Nucleus accumbens (tissue), 56 donors: ENCODE data around the gene MID1IP1.
A peak's percentile ranks its signal among the peaks of the same experiment; 100 is the strongest.

Experiments
- DNase-seq, 56 donors: peaks; one replicate each; lab custom pipeline; 2025; lab: John Stamatoyannopoulos, UW

Gene MID1IP1, protein sequence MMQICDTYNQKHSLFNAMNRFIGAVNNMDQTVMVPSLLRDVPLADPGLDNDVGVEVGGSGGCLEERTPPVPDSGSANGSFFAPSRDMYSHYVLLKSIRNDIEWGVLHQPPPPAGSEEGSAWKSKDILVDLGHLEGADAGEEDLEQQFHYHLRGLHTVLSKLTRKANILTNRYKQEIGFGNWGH

DNA sequence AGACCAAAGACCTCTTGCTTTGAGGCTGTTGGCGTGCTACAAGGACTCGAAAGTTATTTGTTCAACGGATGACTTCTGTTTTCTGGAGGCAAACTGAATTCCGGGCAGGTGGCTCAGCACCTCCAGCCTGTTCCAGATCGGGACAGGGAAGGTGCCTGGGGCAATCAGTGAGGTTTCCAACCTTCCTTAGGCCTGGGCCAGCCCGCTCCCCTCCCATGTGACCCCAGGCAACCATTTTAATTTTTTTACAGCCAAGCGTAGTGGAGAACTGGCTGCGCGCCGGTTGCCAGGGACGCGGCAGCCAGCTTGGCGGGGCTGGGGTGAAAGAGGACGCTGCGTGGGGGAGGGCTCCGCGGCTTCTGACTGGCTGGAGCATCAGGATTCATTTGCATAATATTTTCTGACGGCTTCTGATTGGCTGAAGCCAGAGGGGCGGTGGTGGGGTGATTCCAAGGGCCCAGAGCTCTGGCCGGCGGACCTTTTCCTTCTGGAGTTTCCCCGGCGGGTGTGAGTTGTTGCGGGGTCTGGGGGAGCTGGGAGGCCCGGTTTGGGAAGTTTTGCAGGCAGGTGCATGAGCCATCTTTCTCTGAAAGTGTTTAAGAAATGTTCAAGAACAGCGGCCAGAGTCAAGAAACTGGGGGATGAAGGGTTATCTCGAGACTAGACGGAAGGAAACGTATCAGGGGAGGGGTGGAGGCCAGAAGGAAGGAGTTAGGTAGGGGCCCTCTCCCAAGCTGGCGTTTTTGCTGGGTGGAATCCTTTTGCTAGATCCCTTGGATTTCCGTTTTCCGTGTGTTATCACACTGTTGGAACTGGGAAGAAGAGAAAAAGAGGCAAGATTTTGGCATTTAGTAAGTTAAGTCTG lies at the start of gene MID1IP1:
MID1IP1 (plus strand) TSS at position 479 of the 865 bp plus-strand sequence. CDS start 3,488 bp downstream, outside the sequence.
- peak; percentile 3 to 91 (median 78) for DNase-seq

DNA sequence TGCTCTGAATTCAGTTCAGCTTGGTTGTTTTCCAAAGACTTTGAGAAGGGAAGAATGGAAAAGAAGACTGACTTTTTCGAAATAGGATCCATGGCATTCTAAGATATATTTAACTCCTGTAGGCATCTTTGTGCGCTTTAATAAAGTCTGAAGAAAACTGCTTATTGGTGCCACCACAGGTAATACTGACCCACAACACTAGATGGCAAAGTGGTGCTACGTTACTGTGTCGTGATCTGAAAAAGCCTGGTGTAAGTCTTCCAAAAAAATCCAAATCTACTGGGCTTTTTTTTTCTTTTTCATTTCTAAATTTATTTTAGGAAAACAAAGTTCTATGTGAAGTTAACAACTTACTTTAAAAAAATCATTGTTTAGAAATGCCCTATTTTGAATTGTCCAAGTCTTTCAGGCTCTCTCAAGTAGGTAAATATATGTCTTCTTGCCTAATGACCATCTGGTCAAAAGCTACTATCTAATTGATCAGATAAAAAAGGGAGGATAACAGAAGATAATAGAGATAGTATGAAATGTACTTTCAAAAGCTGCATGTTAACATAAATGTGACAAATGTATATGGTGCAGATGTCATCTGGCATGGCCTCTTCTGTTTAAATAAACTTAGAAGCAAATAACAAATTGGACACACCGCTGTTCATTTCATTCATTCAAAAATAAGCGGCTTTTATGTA lies 47.0 kb upstream of the MID1IP1 start:
- DNase-seq: peak in 13 of 56 donors; percentile 0 to 40 (median 0)

DNA sequence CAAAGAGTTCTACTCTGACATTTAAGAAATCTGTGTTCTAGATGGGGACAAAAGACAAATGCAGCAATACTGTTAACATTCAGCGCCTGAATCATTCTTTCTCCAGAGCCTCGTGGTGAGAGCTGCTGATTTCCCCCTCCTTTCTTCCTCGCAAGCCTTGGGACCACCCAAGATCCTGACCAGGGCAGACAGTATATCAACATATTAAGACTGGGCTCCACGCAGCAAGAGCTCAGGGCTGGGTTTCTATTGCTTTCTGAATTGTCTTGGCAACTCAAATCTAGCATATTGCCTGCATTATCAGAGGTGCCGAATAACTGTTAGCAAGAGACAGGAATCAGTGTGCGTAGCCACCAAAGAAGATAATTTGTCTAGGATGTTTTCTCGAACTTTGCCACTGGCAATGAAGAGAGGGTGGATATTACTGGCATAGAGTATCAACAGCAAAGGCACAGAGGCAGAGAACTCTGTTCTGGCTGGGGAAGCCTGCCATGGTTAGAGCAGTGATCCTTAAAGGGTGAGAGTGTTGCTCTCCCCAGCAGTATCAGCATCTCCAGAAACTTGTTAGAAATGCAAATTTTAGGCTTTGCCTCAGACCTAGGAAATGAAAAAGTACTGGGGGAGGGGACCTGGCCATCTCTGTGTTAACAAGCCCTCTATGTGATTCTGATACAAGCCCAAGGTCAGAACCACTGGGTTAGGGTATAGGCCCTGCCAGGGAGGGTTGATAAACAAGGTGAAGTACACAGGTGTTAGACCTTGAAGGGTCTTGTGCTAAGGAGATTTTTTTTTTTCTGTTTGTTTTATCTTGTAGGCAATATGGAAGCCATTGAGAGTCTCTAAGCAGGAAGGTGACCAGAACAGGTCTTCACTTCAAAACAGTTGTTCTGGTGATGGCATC lies 46.2 kb upstream of the MID1IP1 start:
- DNase-seq: no peak

DNA sequence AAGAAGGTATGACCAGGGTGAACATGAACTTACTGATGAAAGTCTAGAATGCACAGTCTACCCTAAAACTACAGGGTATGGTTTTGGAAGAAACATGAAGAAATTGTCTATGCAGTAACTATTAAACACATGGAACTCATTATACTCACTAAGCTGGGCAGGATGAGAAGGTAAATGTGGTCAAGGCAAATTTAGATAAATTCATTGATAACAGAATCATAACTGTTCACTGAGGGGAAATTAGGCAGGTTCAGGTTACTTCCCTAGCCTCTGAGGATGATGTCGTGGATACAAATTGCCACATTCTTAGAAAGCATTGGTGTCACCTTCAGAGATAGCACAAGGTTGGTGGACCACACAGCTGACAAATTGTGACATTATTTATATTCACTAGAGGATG lies 40.4 kb upstream of the MID1IP1 start:
- no peak for DNase-seq

DNA sequence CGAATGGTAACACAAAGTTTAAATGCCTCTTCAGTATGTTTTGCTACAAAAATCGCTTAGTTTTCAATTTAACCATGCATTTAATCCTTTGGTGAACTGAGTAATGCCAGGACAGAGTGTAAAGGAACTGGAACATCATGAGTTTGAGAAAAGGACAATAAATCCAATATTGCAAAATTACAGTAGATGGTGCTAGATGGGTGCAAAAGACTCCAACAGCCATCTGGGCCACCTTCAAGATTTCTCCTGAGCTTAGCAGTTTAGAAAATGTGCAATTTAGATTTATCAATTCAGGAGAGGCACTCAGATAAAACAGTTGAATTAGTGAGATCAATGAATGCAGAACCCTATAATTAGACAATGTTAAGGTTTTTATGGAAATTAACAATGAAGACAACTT lies 33.2 kb upstream of the MID1IP1 start:
- peak in 1 of 56 donors; percentile 0 for DNase-seq

DNA sequence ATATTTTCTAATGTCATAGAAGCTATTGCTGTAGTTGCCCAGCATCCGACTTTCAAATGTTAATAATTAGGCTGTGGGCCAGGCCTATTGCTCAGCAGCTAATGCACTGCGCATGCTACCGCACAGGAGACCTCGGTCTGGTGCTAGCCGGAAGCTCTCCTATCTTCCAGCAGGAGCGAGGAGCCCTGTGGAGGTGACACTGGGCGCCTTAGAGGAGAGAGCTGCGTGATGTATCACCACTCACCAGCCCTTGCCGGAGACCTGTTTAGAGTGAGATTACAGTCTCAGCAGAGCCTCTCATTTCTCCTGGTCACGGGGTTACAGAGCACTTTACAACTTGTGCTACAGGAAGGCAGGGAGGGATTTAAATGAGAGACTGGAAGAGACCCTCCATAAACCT lies 31.1 kb upstream of the MID1IP1 start:
- DNase-seq: no peak

DNA sequence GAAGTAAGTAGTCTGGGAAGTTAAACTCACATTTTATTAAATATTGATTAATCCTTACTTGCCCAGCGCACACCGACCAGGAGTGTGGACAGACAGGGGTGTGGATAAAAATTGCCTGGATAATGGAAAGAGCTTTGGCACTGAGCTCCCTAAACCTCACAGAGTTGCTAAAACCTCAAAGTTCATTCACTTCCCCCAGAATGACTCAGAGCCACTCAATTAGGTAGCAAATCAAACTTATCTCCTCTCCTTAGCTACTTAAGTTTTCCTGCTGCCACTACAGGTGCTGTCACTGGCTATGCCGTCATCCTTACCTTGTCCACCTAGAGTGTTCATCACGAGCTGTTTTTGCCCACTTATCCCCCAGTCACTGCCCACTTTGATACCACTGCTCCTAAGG lies 27.0 kb upstream of the MID1IP1 start:
- no peak for DNase-seq

DNA sequence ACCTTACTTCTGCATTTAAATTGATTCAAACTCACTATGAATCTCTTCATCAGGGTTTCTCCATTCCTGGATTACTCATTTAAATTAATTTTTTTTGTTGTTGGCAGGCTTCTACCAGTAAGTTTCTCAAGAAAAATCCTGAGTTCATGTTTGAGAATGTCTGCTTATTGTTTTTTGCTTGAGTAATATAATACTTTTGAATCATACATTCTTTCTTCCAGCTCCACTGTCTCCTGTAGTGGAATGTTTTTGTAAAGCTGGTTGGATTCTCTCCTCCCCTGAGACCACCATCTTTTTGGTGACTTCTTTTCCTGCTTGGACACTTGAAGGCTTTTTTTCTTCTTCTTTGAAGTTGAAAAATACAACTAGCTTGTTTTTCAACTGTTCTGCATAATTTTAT lies 4.3 kb upstream of the MID1IP1 start:
- no peak for DNase-seq

DNA sequence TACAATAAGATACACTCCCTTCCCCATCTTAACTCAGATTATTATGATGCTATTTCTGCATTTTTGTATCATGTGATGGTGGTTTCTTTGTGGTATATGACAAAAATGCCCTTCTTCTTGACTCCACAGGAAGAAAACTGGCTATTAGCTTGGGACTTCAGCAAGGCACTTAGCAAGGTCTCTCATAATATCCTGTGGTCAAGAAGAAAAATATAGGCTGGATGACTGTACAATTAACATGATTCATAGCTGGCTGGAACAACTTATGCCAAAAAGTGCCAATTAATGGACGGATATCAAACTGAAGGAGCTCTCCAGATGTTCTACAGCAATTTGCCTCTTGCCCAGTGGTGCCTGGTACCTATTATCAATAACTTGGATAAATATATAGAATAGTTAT lies 2.3 kb upstream of the MID1IP1 start:
- no peak for DNase-seq

DNA sequence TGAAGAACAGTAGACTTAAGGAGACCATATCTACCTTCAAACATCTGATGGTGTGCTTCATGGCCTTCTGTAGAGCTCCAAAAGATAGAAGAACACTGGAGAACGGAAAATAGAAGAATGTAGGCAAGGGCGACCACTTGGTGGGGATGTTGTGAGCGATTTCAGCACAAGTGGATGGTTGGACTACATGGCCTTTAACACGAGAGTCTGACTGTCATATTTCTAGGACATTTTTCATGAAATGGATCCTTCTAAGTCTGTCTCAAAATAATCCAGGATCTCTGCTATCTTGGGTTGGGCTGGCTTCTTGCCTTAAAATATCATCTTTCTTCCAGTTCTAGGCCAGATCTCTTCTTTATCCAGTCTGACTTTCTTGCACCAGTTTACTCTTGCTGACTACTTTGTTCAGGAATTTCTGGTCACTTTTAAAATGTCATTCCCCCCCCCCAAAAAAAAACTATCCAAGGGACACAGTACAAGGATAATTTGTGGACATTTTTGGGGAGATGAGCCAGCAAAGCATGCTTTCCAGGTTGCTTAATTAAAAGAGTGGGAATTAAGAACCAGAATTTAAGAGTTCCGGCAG lies 1.2 kb upstream of the MID1IP1 start:
- peak in 19 of 56 donors; percentile 0 to 40 (median 10) for DNase-seq

DNA sequence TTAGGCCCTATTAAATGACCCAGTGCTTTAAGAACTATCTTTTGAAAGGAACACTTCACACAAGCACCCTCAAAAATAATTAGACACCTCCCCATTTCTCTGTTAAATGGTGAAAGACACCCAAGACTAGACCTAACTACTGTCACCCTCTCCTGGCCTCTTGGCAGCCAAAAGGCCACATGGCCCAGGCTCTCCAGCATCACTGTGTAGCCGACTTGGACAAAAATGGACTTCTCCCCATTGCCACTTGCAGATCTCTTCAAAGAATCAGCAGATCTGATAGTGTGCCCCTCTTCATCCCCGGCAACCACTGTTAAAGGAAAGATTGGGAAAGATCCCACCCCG lies 2.0 kb downstream of the MID1IP1 start:
- peak in 8 of 56 donors; percentile 10 to 53 (median 33) for DNase-seq

DNA sequence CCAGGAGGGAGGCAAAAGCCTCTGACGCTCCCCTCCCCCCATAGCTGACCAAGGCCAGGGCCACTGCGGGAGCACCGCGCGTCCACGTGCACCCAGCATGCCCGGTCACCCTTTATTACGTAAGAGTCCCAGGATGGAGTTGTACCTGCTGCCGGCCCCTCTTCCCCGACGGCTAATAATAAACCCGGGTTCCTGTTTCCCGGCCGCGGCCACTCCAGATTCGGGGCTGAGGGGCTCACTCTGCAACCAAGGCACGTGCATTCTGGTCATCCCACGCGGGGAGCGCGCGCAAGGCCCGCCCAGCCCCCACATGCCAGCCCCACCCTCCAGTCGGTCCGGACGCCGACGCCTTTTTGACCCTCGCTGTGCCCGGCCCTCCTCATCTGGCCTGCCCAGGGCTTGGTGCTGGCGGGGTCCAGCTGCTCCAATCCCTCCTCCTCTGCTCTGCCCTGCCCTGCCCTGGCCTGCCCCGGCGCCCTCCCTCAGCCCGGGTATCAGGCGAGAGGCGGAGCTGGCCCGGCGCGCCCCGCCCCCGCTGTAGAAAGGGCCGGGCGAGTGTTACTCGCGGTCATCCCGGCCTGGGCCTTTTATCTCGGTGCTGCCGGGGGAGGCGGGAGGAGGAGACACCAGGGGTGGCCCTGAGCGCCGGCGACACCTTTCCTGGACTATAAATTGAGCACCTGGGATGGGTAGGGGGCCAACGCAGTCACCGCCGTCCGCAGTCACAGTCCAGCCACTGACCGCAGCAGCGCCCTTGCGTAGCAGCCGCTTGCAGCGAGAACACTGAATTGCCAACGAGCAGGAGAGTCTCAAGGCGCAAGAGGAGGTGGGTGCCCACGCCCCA lies 2.6 kb downstream of the MID1IP1 start:
- DNase-seq: peak; percentile 32 to 93 (median 80)

DNA sequence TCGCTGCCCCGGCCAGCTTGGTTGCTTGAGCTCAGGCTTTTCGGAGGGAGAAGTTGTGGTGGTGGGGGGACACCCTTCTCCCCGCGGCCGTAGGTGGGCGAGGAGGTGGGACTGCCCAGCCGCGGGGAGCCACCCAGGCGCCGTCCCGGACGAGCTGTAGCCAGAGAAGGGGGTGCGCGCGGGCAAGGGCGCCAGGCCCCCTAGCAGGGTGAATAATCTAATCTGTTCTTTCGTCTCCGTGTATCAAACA lies 3.1 kb downstream of the MID1IP1 start:
- DNase-seq: peak in 3 of 56 donors; percentile 29 to 39 (median 35)

DNA sequence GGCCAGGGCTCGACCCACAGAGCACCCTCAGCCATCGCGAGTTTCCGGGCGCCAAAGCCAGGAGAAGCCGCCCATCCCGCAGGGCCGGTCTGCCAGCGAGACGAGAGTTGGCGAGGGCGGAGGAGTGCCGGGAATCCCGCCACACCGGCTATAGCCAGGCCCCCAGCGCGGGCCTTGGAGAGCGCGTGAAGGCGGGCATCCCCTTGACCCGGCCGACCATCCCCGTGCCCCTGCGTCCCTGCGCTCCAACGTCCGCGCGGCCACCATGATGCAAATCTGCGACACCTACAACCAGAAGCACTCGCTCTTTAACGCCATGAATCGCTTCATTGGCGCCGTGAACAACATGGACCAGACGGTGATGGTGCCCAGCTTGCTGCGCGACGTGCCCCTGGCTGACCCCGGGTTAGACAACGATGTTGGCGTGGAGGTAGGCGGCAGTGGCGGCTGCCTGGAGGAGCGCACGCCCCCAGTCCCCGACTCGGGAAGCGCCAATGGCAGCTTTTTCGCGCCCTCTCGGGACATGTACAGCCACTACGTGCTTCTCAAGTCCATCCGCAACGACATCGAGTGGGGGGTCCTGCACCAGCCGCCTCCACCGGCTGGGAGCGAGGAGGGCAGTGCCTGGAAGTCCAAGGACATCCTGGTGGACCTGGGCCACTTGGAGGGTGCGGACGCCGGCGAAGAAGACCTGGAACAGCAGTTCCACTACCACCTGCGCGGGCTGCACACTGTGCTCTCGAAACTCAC lies 3.6 kb downstream of the MID1IP1 start:
- peak in 24 of 56 donors; percentile 0 to 32 (median 14) for DNase-seq

DNA sequence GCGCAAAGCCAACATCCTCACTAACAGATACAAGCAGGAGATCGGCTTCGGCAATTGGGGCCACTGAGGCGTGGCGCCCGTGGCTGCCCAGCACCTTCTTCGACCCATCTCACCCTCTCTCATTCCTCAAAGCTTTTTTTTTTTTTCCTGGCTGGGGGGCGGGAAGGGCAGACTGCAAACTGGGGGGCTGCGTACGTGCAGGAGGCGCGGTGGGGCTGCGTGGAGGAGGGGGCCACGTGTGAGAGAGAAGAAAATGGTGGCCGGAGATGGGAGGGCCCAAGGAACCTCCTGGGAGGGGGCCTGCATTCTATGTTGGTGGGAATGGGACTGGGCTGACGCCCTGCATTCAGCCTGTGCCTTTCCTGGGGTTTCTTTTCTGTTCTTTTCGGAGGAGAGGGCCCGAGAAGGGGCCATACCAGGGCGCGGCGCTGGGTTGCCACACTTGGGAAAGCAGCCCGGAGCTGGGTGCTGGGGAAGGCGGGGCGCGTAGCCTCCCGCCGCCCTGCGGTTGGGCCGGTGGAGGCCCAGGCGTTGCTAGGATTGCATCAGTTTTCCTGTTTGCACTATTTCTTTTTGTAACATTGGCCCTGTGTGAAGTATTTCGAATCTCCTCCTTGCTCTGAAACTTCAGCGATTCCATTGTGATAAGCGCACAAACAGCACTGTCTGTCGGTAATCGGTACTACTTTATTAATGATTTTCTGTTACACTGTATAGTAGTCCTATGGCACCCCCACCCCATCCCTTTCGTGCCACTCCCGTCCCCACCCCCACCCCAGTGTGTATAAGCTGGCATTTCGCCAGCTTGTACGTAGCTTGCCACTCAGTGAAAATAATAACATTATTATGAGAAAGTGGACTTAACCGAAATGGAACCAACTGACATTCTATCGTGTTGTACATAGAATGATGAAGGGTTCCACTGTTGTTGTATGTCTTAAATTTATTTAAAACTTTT lies 4.5 kb downstream of the MID1IP1 start:
- peak in 48 of 56 donors; percentile 1 to 68 (median 26) for DNase-seq

DNA sequence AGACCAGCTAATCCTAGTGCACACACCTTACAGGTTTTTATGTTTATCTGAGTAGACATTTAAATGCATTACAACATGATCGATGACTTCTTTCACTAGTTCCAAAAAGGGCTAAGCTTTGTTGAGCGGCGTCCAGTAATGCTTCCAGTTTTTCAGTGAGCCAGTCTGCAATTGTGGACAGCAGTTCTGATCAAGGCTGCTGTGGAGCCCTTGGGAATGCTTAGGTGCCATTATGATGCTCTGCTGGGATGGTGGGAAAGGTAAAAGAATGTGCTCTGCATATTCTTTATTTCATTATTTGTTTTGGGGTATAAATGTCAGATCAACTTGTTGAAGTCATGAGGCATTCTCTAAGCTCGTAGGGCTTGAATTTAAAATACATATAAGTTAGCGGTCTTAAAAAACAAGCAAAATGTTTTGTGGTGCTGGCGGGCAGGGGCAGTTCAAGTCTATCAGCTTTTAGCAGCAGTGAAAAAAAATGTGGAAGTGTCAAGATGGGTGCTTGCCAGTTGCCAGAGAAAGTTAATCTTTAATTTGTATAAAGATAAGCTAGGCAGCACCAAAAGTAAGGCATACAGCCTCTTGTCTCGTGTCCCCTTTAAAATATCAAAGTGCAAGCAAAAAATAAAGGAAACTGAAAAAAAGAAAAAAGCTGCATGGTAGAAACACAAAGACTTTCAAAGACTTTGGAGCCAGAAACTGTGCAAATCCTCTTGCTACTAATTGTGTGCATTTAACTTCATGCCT lies 5.8 kb downstream of the MID1IP1 start:
- no peak for DNase-seq

DNA sequence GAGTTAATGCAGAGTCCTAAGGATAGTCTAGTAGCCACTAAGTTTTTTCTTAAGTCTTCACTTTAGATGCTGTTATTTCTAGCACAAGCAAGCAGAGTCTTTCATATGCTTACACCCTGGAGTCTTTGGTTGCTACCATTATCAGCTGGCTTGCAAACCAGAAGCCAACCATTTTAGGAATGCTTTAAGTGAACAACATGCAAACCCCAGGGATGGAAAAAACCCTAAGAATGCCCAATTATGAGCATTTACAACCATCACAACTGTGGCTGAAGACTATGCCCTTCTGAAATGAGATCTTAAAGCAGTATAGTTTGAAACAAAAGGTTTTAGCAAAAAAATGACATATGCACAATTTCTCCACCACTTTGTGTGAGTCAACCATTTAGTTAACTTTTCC lies 6.6 kb downstream of the MID1IP1 start:
- DNase-seq: no peak
